ENCODE results near the gene MMADHC.
A peak's percentile ranks its signal among the peaks of the same experiment; 100 is the strongest.

The MMADHC gene

DNA sequence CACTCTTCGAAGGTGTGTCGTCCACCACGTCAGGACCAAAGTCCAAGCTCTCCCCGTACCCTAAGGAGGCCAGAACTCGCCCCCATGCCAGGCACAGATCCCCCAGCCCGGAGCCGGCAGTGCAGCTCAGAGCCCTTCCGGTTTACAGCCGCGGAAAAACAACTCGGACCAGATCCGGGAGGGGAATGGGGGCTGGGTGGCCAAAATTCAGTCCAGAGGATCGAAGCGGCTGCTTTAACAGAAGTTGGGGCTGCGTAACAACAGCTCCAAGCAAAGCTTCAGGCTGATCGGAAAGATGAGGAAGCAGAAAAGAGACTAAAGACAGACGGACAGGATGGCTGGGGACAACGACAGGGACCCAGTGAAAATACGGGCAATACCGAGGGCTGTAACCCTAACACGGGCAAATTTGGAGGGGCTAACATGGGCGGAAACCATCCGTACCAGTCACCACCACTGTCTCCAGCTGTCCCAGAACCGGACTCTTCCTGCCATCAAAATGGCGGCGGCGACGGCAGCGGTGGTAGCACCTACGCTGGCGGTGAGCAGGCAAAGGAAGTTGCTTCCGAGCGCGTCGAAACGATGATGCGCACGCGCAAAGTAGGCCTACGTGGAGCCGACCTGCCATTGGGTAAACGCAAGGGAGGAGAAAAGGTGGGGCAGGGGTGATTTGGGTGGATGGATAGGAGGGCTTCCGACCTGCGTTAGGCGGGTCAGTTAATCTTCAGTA is at the start of gene MMADHC:
TSS of gene MMADHC (minus strand) at position 556 of the 730 bp plus-strand sequence. CDS start 678 bp downstream, outside the sequence.
- DNase-seq: peak; percentile 97

DNA sequence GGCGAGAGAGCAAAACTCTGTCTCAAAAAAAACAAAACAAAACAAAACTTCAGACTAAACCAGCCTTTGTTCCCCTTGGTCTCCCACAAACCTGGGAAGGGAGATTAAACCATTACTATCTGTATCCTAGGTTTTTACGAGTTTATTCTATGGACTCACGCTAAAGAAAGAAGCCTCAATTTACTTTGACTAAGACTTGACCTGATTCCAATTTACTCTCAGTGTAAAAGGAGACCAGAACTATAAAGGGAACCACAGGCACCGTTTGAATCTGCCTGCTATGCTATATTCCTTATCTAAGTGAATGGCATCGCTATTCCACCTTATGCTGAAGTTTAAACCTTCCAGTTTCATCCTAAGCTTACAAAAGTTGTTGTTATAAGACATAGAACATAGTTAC is 46.5 kb upstream of the MMADHC start:
- no peak for DNase-seq

- DNase-seq: no peak
These were observed 42.9 kb upstream of the MMADHC start for GRCh38 chr2:149630445-149630844.

GRCh38 chr2:149629026-149629425 is 41.5 kb upstream of the MMADHC start:
- DNase-seq: no peak

- DNase-seq: no peak
These were observed 39.7 kb upstream of the MMADHC start for GRCh38 chr2:149627111-149627801.

- DNase-seq: no peak
These were observed 38.1 kb upstream of the MMADHC start for GRCh38 chr2:149625671-149626070.

DNA sequence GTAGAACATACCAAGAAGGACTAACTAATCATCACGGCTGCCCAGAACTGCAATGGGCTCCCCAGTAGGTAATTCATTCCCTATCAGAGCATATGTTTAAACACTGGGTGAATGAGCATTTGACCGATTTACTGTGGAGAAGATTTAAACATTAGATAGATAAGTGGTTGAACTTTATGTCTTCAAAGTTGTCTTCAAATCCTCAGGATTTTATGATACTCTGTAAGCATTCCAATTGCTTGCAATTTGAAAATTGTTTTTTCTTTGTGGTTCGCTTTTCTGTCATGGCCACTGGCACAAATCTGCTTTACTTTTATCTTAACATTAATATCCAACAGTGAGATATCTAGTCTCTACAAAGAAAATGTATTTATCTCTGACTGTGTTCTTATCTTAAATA is 37.7 kb upstream of the MMADHC start:
- no peak for DNase-seq

- no peak for DNase-seq
These were observed 34.8 kb upstream of the MMADHC start for GRCh38 chr2:149622343-149622742.

DNA sequence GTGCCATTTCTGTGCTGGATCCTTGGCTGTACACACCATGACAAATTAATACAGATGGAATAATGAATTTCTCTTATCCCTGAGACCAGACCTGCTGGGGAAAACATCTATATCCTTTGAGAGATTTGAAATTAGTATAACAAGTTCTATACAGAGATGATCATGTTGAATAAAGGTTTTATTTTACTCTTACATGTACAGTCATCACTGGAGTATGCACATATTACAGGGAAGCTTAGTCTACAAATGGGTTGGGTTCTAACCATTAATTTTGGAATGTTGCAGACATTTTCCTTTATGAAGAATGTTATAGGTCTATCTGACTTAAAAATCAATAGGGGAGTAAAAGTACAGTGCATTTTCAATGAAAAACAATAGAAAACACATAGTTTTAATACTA is 29.9 kb upstream of the MMADHC start:
- no peak for DNase-seq

DNA sequence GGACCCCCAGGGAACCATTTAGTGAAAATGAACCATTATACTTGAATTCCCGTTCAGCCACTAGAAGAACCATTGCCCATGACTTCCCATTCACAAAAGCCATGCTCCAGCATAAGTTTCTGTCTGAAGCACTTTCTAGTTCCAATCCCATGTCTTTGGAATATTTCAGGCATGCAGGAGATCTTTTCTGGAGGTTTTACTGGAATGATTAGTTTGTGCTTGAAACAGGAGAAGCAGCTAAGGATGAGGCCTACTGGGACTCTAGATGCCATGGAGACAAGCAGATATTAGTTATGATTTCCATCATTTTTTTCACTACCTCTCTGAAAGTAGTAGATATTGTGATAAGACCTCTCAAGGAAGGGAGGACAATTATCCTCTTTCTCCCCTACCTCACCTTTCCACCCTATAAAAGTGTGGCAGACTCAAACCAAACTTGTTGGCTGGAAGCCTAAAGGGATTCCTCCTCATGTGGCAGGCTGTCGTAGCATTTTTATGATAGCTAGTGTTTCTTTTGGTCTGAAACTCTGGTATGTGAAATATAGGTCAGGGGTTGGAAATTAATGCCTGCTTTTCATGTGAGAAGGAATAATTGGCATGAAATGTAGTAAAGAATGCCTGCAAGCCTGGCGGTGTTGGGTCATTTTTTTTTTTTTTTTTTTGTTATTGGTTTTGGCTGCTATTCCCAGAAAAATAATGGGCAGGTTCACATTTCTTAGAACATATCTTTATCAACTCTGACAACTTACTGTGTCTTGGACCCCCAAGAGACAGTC is 29.3 kb upstream of the MMADHC start:
- no peak for DNase-seq

DNA sequence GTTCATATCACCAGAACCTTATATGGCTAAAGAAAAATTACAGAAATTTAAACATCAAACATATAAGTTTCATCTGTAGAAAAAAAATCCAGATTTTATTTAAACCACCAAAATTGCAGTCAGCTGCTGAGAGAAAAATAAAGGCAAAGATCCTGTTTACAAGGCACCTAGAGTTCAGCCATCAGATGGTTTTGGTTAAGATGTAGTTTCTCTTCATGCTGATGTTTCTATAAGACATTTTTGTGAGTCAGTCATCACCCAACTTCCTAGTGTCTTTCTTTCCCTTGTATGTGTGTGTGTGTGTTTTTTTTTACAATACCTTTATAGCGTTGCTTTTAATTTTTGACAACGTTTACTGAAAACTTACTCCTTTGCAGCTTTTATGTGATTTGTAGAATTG is 26.1 kb upstream of the MMADHC start:
- no peak for DNase-seq

DNA sequence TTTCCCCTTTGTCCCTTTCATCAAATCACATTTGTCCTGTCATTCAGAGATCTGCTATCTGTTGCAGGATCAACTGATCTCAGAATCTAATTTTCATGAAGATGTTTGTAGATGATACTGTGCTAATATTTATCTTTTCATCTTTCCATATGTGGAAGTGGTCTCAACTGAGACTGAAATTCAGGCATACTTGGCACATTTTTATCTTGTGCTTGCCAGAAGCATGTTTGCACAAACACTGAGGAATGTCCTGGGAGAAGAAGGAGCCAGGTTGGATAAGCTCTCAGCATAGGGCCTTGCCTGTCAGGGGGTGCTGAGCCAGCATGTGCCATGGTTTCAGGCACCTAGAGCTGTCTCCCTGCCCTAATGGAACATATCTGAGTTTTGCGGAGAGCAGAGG is 24.5 kb upstream of the MMADHC start:
- peak; percentile 19 for DNase-seq

DNA sequence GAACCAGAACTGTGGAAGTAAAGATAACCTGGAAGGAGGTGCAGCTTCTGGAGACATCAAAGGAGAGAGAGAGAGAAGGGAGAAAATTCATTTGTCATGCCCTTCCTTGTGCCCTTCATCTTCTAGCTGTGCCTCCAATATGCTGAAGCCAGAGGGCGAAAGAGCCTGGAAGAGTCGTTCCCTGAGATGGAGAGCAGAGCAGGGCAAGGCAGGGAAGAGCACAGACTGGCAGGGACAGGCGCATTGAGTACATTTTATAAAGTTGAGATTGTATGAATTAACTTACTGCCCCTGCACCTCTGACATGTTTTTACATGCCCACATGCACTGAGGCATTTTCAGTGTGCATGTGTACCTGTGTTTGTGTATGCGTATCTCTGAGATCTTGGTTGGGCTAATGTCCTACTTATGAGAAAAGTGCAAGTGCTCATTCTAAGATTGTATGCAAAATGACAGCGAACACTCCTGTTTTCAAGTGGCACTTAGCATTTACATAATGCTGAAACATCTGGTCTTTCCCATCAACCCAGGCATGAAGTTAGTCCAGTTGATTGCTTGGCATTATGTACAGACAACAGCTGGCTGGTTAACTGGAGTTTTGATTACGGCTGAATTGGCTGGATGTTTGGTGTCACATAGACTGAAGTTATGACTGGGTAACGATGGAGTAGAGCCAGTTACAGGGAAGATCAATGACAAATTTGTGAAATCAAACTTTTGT is 23.7 kb upstream of the MMADHC start:
- peak; percentile 34 for DNase-seq

- DNase-seq: no peak
These were observed 18.8 kb upstream of the MMADHC start for GRCh38 chr2:149606251-149606811.

GRCh38 chr2:149603248-149603647 is 15.7 kb upstream of the MMADHC start:
- no peak for DNase-seq

GRCh38 chr2:149601141-149601796 is 13.7 kb upstream of the MMADHC start:
- no peak for DNase-seq

DNA sequence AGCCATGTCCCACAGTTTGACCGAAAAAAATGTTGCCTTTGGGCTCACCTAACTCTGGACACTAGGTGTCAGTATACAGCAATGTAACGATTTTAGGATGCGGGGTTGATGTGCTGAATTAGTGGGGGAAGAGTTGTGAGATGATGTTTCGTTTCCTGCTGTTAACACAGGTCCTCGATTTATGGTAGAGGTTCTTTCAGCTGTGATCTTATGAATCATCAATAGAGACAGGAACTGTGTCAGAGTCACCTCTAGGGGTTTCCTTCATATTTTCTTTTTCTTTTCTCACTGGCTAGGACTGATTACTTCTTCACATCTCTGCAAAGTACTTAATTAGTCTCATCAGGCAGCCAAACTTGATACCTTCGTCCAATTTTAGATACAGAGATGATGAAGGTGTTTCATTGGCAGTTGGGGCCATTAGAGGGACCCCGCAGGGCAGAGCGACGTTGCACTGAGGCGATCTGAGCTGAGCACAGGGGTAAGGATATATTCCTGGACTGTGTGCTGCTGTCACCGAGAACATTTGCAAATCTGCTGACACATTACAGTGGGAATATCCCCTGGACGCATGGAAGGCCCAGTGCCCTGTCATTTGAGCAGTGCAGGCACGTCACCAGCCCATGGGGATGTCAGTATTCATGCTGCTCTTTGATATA is 10.2 kb upstream of the MMADHC start:
- peak; percentile 73 for DNase-seq

- no peak for DNase-seq
These were observed 9.6 kb upstream of the MMADHC start for GRCh38 chr2:149597050-149597667.

- no peak for DNase-seq
These were observed 8.9 kb upstream of the MMADHC start for GRCh38 chr2:149596471-149596870.

- no peak for DNase-seq
These were observed 7.7 kb upstream of the MMADHC start for GRCh38 chr2:149595056-149595963.

Data from femur (tissue), 1 donor.